ENCODE data around the gene ANKFY1.

DNA sequence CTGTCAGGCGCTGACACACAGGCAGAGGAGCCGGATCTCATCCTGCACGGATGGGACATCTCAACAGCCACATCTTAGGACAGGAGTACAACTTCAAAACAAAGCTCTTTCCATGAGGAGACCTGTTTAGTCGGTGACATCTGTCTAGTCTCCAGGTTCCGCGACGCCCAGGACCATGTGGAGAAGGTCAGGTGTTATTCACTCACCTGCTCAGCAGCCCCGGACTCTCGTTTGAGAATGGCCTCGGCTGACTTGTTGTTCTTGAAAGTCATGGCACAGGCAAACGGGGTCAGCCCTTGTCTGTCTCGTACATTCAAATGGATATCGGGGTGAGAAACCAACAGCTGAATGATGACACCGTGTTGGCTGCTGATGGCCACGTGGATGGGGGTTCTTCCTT lies 85.1 kb downstream of the ANKFY1 start:
- TF ChIP-seq, protein P1, sequence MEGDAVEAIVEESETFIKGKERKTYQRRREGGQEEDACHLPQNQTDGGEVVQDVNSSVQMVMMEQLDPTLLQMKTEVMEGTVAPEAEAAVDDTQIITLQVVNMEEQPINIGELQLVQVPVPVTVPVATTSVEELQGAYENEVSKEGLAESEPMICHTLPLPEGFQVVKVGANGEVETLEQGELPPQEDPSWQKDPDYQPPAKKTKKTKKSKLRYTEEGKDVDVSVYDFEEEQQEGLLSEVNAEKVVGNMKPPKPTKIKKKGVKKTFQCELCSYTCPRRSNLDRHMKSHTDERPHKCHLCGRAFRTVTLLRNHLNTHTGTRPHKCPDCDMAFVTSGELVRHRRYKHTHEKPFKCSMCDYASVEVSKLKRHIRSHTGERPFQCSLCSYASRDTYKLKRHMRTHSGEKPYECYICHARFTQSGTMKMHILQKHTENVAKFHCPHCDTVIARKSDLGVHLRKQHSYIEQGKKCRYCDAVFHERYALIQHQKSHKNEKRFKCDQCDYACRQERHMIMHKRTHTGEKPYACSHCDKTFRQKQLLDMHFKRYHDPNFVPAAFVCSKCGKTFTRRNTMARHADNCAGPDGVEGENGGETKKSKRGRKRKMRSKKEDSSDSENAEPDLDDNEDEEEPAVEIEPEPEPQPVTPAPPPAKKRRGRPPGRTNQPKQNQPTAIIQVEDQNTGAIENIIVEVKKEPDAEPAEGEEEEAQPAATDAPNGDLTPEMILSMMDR (IDR thresholded peaks at IDR 0.05) = no peak
- TF ChIP-seq FOXK1 (CRISPR knock-in tag; IDR thresholded peaks at IDR 0.05) = no peak
- TF ChIP-seq MXD4 (CRISPR knock-in tag; IDR thresholded peaks at IDR 0.05; ENCODE audit: borderline replicate concordance) = no peak
- no peak for TF ChIP-seq IRF2 (CRISPR knock-in tag; IDR thresholded peaks at IDR 0.05; ENCODE audit: borderline replicate concordance, low read depth)
- TF ChIP-seq JUN (CRISPR knock-in tag; IDR thresholded peaks at IDR 0.05) = no peak
- no peak for TF ChIP-seq ZNF396 (CRISPR knock-in tag; IDR thresholded peaks at IDR 0.05; ENCODE audit: borderline replicate concordance)
- no peak for TF ChIP-seq ZNF317 (CRISPR knock-in tag; IDR thresholded peaks at IDR 0.05; ENCODE audit: borderline replicate concordance, low read depth)
- TF ChIP-seq, protein P2, sequence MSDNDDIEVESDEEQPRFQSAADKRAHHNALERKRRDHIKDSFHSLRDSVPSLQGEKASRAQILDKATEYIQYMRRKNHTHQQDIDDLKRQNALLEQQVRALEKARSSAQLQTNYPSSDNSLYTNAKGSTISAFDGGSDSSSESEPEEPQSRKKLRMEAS (CRISPR knock-in tag; IDR thresholded peaks at IDR 0.05) = no peak
- no peak for TF ChIP-seq TEAD4 (CRISPR knock-in tag; IDR thresholded peaks at IDR 0.05)
